Stomach (tissue), 9 donors: ENCODE data around the gene CHN1. TPM values are rescaled to one million over a fixed set of nuclear protein-coding genes. Genes with fewer than 3 reads are reported as not detected.

Experiments
- DNase-seq, 2 donors: peaks; one replicate each; pipeline versions ENCODE4 v3.0.0 to v3.0.0-alpha.2; 2013 to 2019
- H3K27ac ChIP-seq, 5 donors: fragments of 200-600 bp in 4 of 5; sonication (generic) in 4 of 5; one replicate each; pipeline ENCODE4 v1.5.1; 2013 to 2019; ENCODE audit warnings: mild to moderate bottlenecking in 1 of 5, moderate library complexity in 1 of 5
- H3K27me3 ChIP-seq, 3 donors: fragments of 200-600 bp; sonication (generic); one replicate each; pipeline ENCODE4 v1.5.1; 2017 to 2019; ENCODE audit warnings: mixed run types in 1 of 3
- H3K36me3 ChIP-seq, 4 donors: fragments of 200-600 bp; sonication (generic); 1 replicate in 3 of 4; 2 replicates in 1 of 4; pipeline ENCODE4 v1.5.1; 2016 to 2019
- H3K4me1 ChIP-seq, 4 donors: fragments of 200-600 bp; sonication (generic); one replicate each; pipeline ENCODE4 v1.5.1; 2016 to 2019
- H3K4me3 ChIP-seq, 4 donors: fragments of 200-600 bp; sonication (generic) in 3 of 4; one replicate each; pipeline ENCODE4 v1.5.1; 2016 to 2019; ENCODE audit warnings: mild to moderate bottlenecking in 1 of 4
- H3K9me3 ChIP-seq, 4 donors: fragments of 200-600 bp; sonication (generic); one replicate each; pipeline ENCODE4 v1.5.1; 2016 to 2019
- CTCF ChIP-seq, 7 experiments: fragments of 450-650 bp in 4 of 7; fragments of 200-600 bp in 3 of 7; sonication (generic) in 3 of 7; IDR thresholded peaks; one replicate each; pipeline ENCODE4 v1.5.1; 2016 to 2019; ENCODE audit warnings: antibody characterized with exemption in 7 of 7, control low read depth in 2 of 7, mild to moderate bottlenecking in 1 of 7
- EP300 ChIP-seq: sonication (generic); formaldehyde crosslinking; IDR thresholded peaks from one replicate; pipeline ENCODE4 v1.6.1; 2017; ENCODE audit warnings: antibody characterized with exemption
- POLR2A ChIP-seq, 4 donors: fragments of 450-650 bp; IDR thresholded peaks; one replicate each; pipeline ENCODE4 v1.6.1; 2016; ENCODE audit warnings: antibody characterized with exemption in 4 of 4, control low read depth in 2 of 4, mild to moderate bottlenecking in 1 of 4, moderate library complexity in 1 of 4
- POLR2AphosphoS5 ChIP-seq, 3 donors: sonication (generic); formaldehyde crosslinking; IDR thresholded peaks; one replicate each; pipeline ENCODE4 v1.6.1; 2016; ENCODE audit warnings: antibody characterized with exemption in 3 of 3
- WGBS, 5 donors: extraction: QIAGEN DNeasy Blood & Tissue Kit in 3 of 5; methylation state at CpG; one replicate each; pipeline versions ENCODE4 v1.1.5 to v1.1.7; 2013 to 2018; 5-methylcytosine and 5-hydroxymethylcytosine counted together
- intact Hi-C: fragments of 100-400 bp; cut with DNase I; formaldehyde crosslinking; loops from one replicate; pipeline ENCODE4 v1.15.1; 2023; ENCODE audit warnings: low total_unique reads
- polyA plus RNA-seq, 3 donors: library from polyadenylated mRNA; stranded (reverse); fragments of 200-250 nt; gene quantifications; one replicate each; pipeline ENCODE4 v1.2.3, GENCODE V29; 2013
- total RNA-seq, 5 donors: library from RNA; depleted of rRNA; stranded (reverse); fragments of >200 nt; gene quantifications; one replicate each; pipeline versions ENCODE4 v1.1.0 to v1.2.3, GENCODE V29; 2014 to 2016
- donor health status: healthy with polysubstance abuse.
- donor health status: Bipolar disorder and iron deficiency.
- donor health status: healthy.

CHN1 gene
- total and polyA plus RNA-seq, 8 donors = 2.3 to 50.9 (median 12.2) TPM; not detected in 1

- DNase-seq = no peak
- TF ChIP-seq CTCF (IDR thresholded peaks at IDR 0.05) (no peak), EP300 (no peak), POLR2A (IDR thresholded peaks at IDR 0.05) (no peak), POLR2AphosphoS5 (IDR thresholded peaks at IDR 0.05) (no peak)
- WGBS, 5 donors = 84 to 93% (median 87%) methylated on average over 4 of the region's 4 CpGs
- Histone ChIP-seq H3K27me3 (no peaks in the 10 kb centered on the region), H3K36me3 (no peaks in the 10 kb centered on the region), H3K27ac (no peak overlapping the region), H3K9me3 (no peaks in the 10 kb centered on the region), H3K4me1 (peaks cover 5 to 20% (median 17%) of the 10 kb centered on the region in 4 donors), H3K4me3 (no peak overlapping the region)
- intact Hi-C loops = no loop called here
These were observed 31.1 kb downstream of the CHN1 start for GRCh38 chr2:174974131-174974530.

- Histone ChIP-seq H3K9me3 (no peaks in the 10 kb centered on the region), H3K27ac (no peak overlapping the region), H3K36me3 (no peaks in the 10 kb centered on the region), H3K4me3 (no peak overlapping the region), H3K27me3 (no peaks in the 10 kb centered on the region), H3K4me1 (peaks cover 5 to 28% (median 17%) of the 10 kb centered on the region in 4 donors)
- DNase-seq = no peak
- intact Hi-C loops = no loop called here
- TF ChIP-seq POLR2AphosphoS5 (IDR thresholded peaks at IDR 0.05) = no peak
- TF ChIP-seq POLR2A (IDR thresholded peaks at IDR 0.05) = no peak
- no peak for TF ChIP-seq CTCF (IDR thresholded peaks at IDR 0.05)
- no peak for TF ChIP-seq EP300
These were observed 32.3 kb downstream of the CHN1 start for GRCh38 chr2:174972924-174973323.

- no peaks in the 10 kb centered on the region for H3K36me3 ChIP-seq
- TF ChIP-seq POLR2A (IDR thresholded peaks at IDR 0.05) (no peak), POLR2AphosphoS5 (IDR thresholded peaks at IDR 0.05) (peak in 1 of 3 donors; percentile 23), EP300 (no peak), CTCF (IDR thresholded peaks at IDR 0.05) (no peak)
- no peak overlapping the region for H3K4me3 ChIP-seq
- intact Hi-C loops = no loop called here
- H3K4me1 ChIP-seq = peaks cover 5 to 33% (median 17%) of the 10 kb centered on the region in 4 donors
- no peak overlapping the region for H3K27ac ChIP-seq
- peak in 1 of 2 donors; percentile 61 for DNase-seq
- H3K27me3 ChIP-seq = no peaks in the 10 kb centered on the region
- no peaks in the 10 kb centered on the region for H3K9me3 ChIP-seq
- 32 to 48% (median 47%) methylated on average over 7 of the region's 7 CpGs for WGBS, 5 donors
These were observed 33.1 kb downstream of the CHN1 start for GRCh38 chr2:174971868-174972781.

- no peaks in the 10 kb centered on the region for H3K27me3 ChIP-seq
- H3K4me1 ChIP-seq = peaks cover 5 to 41% (median 20%) of the 10 kb centered on the region in 4 donors
- DNase-seq = no peak
- TF ChIP-seq POLR2A (IDR thresholded peaks at IDR 0.05) (no peak), EP300 (no peak), POLR2AphosphoS5 (IDR thresholded peaks at IDR 0.05) (no peak), CTCF (IDR thresholded peaks at IDR 0.05) (no peak)
- H3K36me3 ChIP-seq = no peaks in the 10 kb centered on the region
- H3K27ac ChIP-seq = no peak overlapping the region
- 93 to 100% (median 96%) methylated on average over 1 of the region's 1 CpG for WGBS, 5 donors
- H3K9me3 ChIP-seq = no peaks in the 10 kb centered on the region
- intact Hi-C loops = no loop called here
- H3K4me3 ChIP-seq = no peak overlapping the region
These were observed 35.1 kb downstream of the CHN1 start for GRCh38 chr2:174970092-174970491.
